Fibroblast of villous mesenchyme (primary cell): Measurements from ENCODE around the gene LIMCH1. TPM values are rescaled to one million over a fixed set of nuclear protein-coding genes. Genes with fewer than 3 reads are reported as not detected.

ENCODE experiments used
- DNase-seq: peaks from one replicate; pipeline ENCODE4 v3.0.0-alpha.2; 2010; ENCODE audit warnings: low read depth
- H3K4me3 ChIP-seq: 2 replicates; pipeline ENCODE4 v1.5.1; 2011; ENCODE audit warnings: low read depth, mild to moderate bottlenecking, low read length
- total RNA-seq: library from RNA; depleted of rRNA; stranded (reverse); fragments of >200 nt; gene quantifications from 2 replicates; pipeline ENCODE4 v1.2.3, GENCODE V29; 2012
- TF ChIP-seq, protein P1 (sequence below): IDR thresholded peaks from 2 replicates; pipeline ENCODE4 v1.5.1; 2012; ENCODE audit warnings: low read depth, mild to moderate bottlenecking, low read length; ENCODE audit not compliant: insufficient read depth

LIMCH1 gene
- total RNA-seq, 1 donor = 3.9 TPM

DNA sequence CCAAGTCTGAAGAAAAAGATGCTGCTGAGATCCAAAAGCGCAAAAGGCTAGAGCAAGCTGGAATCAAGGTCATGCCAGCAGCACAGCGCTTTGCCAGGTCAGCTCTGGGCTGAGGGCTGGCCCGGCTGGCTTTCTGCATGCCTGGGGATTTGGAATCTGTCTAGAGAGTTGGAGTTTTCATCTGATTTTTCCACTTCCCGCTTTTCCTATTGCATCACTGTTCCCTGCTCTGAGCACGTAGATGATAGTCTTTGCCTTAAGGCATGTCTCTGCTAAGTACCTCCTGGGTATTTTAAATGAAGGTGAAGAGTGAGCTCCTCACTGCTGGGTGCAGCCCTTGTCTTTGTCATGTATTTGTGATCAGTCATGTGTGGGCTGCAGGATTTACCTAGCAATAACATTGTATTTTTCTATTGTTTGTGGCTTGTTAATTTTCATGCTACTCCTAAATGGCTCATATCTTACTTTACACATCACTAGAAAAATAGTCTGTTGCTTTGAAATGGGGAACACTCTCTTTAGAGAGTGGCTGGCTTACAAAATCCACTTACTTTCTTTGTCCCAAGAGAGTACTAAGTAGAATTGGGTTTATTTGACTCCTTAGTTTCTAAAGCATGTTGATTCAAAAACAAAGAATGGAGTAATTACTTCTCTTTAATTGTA lies 82.8 kb downstream of the LIMCH1 start:
- no peak overlapping the region for H3K4me3 ChIP-seq
- TF ChIP-seq, protein P1, sequence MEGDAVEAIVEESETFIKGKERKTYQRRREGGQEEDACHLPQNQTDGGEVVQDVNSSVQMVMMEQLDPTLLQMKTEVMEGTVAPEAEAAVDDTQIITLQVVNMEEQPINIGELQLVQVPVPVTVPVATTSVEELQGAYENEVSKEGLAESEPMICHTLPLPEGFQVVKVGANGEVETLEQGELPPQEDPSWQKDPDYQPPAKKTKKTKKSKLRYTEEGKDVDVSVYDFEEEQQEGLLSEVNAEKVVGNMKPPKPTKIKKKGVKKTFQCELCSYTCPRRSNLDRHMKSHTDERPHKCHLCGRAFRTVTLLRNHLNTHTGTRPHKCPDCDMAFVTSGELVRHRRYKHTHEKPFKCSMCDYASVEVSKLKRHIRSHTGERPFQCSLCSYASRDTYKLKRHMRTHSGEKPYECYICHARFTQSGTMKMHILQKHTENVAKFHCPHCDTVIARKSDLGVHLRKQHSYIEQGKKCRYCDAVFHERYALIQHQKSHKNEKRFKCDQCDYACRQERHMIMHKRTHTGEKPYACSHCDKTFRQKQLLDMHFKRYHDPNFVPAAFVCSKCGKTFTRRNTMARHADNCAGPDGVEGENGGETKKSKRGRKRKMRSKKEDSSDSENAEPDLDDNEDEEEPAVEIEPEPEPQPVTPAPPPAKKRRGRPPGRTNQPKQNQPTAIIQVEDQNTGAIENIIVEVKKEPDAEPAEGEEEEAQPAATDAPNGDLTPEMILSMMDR = no peak
- DNase-seq = no peak

DNA sequence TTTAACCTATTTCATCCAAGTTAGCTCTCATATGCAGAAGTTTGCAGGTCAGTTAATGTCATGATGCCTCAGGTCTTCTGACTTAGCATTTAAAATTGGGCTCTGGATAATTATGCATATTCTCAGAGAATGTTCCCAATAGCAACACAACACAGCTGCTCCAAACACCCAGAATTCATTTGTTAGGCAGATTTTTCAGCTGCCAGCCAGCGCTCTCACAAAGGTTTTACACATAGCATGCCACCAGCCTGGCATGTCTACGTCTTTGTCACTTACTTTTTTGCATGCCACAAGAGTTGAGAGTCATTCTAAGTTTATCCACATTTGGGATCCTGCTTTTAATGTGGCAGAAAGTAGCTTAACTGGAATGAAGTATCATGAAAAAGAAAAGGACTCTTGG lies 84.8 kb downstream of the LIMCH1 start:
- DNase-seq = no peak
- TF ChIP-seq, protein P1 = no peak
- H3K4me3 ChIP-seq = no peak overlapping the region

- DNase-seq = no peak
- H3K4me3 ChIP-seq = no peak overlapping the region
- TF ChIP-seq, protein P1 = no peak
Measured at GRCh38 chr4:41624765-41625164, 86.8 kb downstream of the LIMCH1 start.

GRCh38 chr4:41625531-41625930 lies 87.6 kb downstream of the LIMCH1 start:
- DNase-seq = no peak
- TF ChIP-seq, protein P1 = no peak
- no peak overlapping the region for H3K4me3 ChIP-seq

GRCh38 chr4:41628936-41629335 lies 91.0 kb downstream of the LIMCH1 start:
- H3K4me3 ChIP-seq = no peak overlapping the region
- TF ChIP-seq, protein P1 = no peak
- no peak for DNase-seq

DNA sequence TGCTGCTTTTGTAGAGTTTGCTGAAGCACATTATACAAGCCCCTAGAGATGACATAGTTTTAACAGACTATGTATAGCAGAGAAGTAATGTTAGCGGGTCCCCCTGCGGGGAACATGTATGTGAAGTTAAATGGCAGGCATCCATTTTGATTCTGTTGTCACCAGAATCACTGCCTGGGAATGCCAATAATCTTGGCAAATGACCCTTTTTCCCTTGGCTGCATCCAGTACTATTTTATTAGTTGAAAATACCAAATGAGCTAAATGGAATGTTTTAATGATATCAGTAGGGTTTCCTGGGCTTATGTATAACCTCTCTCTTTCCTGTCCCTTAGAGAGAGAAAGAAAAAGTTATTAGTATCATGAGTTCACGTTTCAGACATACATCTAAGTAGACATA lies 93.6 kb downstream of the LIMCH1 start:
- TF ChIP-seq, protein P1 = no peak
- no peak for DNase-seq
- H3K4me3 ChIP-seq = no peak overlapping the region
